HEK293T (cell line): ENCODE data around the gene PBX1.

Experiments used
- CTCF ChIA-PET: fragments of 350-600 bp; formaldehyde crosslinking; extraction: SDS; loops from one replicate; lab custom pipeline; 2021; ENCODE audit warnings: antibody characterized with exemption, inconsistent platforms; lab: Yijun Ruan, JAX
- POLR2A ChIA-PET: fragments of 350-600 bp; formaldehyde crosslinking; extraction: SDS; loops from one replicate; lab custom pipeline; 2020; ENCODE audit warnings: antibody characterized with exemption, inconsistent platforms; lab: Yijun Ruan, JAX
- DNase-seq: peaks from one replicate; pipeline ENCODE4 v3.0.0; 2012; ENCODE audit warnings: mixed read lengths; ENCODE audit errors: extremely low spot score
- ARNT ChIP-seq: fragments of 450-650 bp; IDR thresholded peaks from 2 replicates; pipeline ENCODE4 v1.6.1; 2017; ENCODE audit warnings: mild to moderate bottlenecking
- BHLHE40 ChIP-seq: fragments of 450-650 bp; IDR thresholded peaks from 2 replicates; pipeline ENCODE4 v1.6.1; 2016; ENCODE audit warnings: mild to moderate bottlenecking, moderate library complexity, borderline replicate concordance
- CTBP1 ChIP-seq: fragments of 450-650 bp; IDR thresholded peaks from 2 replicates; pipeline ENCODE4 v1.6.1; 2016; ENCODE audit warnings: borderline replicate concordance
- ELF4 ChIP-seq: fragments of 450-650 bp; IDR thresholded peaks from 2 replicates; pipeline ENCODE4 v1.6.1; 2017; ENCODE audit warnings: antibody characterized with exemption
- FOXA1 ChIP-seq: fragments of 450-650 bp; IDR thresholded peaks from 2 replicates; pipeline ENCODE4 v1.6.1; 2016; ENCODE audit warnings: mild to moderate bottlenecking
- FOXK2 ChIP-seq: fragments of 450-650 bp; IDR thresholded peaks from 2 replicates; pipeline ENCODE4 v1.6.1; 2016; ENCODE audit warnings: mild to moderate bottlenecking
- FOXM1 ChIP-seq: fragments of 450-650 bp; IDR thresholded peaks from 2 replicates; pipeline ENCODE4 v1.6.1; 2017; ENCODE audit warnings: mild to moderate bottlenecking, borderline replicate concordance
- HDGF ChIP-seq: fragments of 450-650 bp; IDR thresholded peaks from 2 replicates; pipeline ENCODE4 v1.6.1; 2017; ENCODE audit warnings: antibody characterized with exemption, borderline replicate concordance
- L3MBTL2 ChIP-seq: fragments of 450-650 bp; conservative IDR thresholded peaks from 2 replicates; pipeline ENCODE4 v1.6.1; 2016; ENCODE audit warnings: mild to moderate bottlenecking
- LEF1 ChIP-seq: fragments of 450-650 bp; IDR thresholded peaks from 2 replicates; pipeline ENCODE4 v1.6.1; 2017; ENCODE audit warnings: mild to moderate bottlenecking, borderline replicate concordance
- NFRKB ChIP-seq: fragments of 450-650 bp; IDR thresholded peaks from 2 replicates; pipeline ENCODE4 v1.6.1; 2016; ENCODE audit warnings: mild to moderate bottlenecking, moderate library complexity
- PKNOX1 ChIP-seq: fragments of 450-650 bp; IDR thresholded peaks from 2 replicates; pipeline ENCODE4 v1.6.1; 2016
- SP1 ChIP-seq: fragments of 450-650 bp; IDR thresholded peaks from 2 replicates; pipeline ENCODE4 v1.6.1; 2017
- SUZ12 ChIP-seq: fragments of 450-650 bp; IDR thresholded peaks from 2 replicates; pipeline ENCODE4 v1.6.1; 2016; ENCODE audit warnings: mild to moderate bottlenecking
- TARDBP ChIP-seq: fragments of 450-650 bp; IDR thresholded peaks from 2 replicates; pipeline ENCODE4 v1.6.1; 2016
- ZNF384 ChIP-seq: fragments of 450-650 bp; IDR thresholded peaks from 2 replicates; pipeline ENCODE4 v1.6.1; 2016

PBX1 gene

DNA sequence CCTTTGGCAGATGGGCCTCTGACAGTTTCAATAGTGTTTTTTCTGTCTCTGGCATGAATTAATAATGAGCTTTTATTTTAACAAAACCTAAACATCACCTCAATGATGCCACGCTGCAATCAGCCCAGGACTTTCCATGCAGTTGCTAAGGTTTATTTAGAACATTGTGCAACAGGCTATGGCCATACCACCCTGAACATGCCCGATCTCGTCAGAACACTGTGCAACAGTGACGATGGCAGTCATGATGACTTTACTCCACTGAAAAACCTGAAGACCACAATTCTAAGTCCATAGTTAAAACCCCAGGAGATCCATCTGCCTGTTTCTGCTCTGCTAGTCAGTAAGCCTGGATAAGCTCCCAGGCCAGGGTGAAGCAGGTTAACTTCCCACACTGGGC is 310.0 kb downstream of the PBX1 start:
- no peak for DNase-seq
- CTCF ChIA-PET = no interaction called here
- TF ChIP-seq NFRKB = no peak
- TF ChIP-seq HDGF = no peak
- TF ChIP-seq PKNOX1 = no peak
- POLR2A ChIA-PET = no interaction called here

GRCh38 chr1:164875518-164875917 is 316.5 kb downstream of the PBX1 start:
- CTCF ChIA-PET = no interaction called here
- TF ChIP-seq HDGF (no peak), ELF4 (no peak), LEF1 (no peak), BHLHE40 (no peak), TARDBP (no peak), FOXK2 (no peak), FOXA1 (no peak), ARNT (no peak), PKNOX1 (no peak), SP1 (no peak), L3MBTL2 (no peak), NFRKB (no peak), SUZ12 (no peak), CTBP1 (no peak), FOXM1 (no peak), ZNF384 (no peak)
- no peak for DNase-seq
- POLR2A ChIA-PET = no interaction called here

GRCh38 chr1:164876398-164877116 is 317.6 kb downstream of the PBX1 start:
- no peak for TF ChIP-seq BHLHE40
- TF ChIP-seq FOXA1 = no peak
- no peak for TF ChIP-seq ZNF384
- no peak for TF ChIP-seq ARNT
- TF ChIP-seq L3MBTL2 = no peak
- no peak for TF ChIP-seq ELF4
- no peak for TF ChIP-seq NFRKB
- TF ChIP-seq SP1 = no peak
- no peak for TF ChIP-seq FOXK2
- no peak for TF ChIP-seq LEF1
- TF ChIP-seq SUZ12 = no peak
- TF ChIP-seq PKNOX1 = no peak
- no peak for TF ChIP-seq CTBP1
- no peak for TF ChIP-seq HDGF
- TF ChIP-seq TARDBP = no peak
- no peak for TF ChIP-seq FOXM1
- ChIA-PET POLR2A (no interaction called here), CTCF (no interaction called here)
- DNase-seq = no peak

GRCh38 chr1:164880199-164880598 is 321.2 kb downstream of the PBX1 start:
- TF ChIP-seq FOXA1 (no peak), HDGF (no peak), FOXM1 (no peak), CTBP1 (no peak), ELF4 (no peak), SUZ12 (no peak), ARNT (no peak), NFRKB (no peak), ZNF384 (no peak), TARDBP (no peak), LEF1 (no peak), PKNOX1 (no peak), BHLHE40 (no peak), FOXK2 (no peak), SP1 (no peak), L3MBTL2 (no peak)
- ChIA-PET POLR2A (no interaction called here), CTCF (no interaction called here)
- DNase-seq = no peak

DNA sequence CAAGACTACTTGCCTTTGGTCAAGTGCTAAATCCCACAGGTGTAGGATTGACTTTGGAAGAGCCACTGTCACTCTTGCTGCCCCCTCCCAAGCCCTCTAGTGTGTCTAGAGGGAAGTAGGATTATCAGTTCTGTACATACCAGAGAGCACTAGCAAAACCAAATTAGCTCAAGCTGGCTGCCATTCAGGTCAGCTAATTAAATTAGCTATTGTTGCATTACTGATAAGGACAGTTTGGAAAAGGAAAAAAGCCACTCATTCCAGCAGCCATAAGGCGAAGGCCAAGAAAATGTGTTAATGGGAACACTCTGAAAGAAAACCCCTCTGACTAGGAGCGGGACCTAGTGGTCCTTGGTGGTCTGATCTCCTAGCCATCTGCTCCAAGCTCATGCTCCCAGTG is 321.7 kb downstream of the PBX1 start:
- no peak for DNase-seq
- CTCF ChIA-PET = no interaction called here
- no peak for TF ChIP-seq SP1
- TF ChIP-seq LEF1 = no peak
- no peak for TF ChIP-seq ZNF384
- no peak for TF ChIP-seq SUZ12
- TF ChIP-seq FOXM1 = no peak
- TF ChIP-seq L3MBTL2 = no peak
- TF ChIP-seq FOXK2 = no peak
- TF ChIP-seq FOXA1 = no peak
- no peak for TF ChIP-seq ELF4
- no peak for TF ChIP-seq TARDBP
- TF ChIP-seq BHLHE40 = no peak
- no peak for TF ChIP-seq PKNOX1
- no peak for TF ChIP-seq ARNT
- no peak for TF ChIP-seq NFRKB
- no peak for TF ChIP-seq HDGF
- TF ChIP-seq CTBP1 = no peak
- POLR2A ChIA-PET = no interaction called here

DNA sequence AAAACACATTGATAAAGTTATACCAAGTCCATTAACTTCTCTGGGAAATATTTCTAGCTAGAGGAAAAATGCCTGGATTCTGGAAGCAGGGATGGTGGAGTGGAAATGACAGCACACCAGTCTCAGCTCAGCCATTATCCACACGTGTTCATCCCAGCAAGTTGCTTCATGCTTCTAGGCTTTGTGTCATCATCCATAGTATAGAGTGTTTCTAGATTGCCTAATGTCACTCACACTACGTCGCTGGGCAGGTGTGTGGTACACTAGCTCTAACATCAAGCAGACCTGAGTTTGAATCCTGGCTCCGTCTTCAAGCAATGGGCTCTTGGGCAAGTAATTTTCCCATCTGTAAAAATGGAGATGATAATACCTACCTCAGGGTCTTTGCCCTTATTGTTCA is 326.3 kb downstream of the PBX1 start:
- DNase-seq = no peak
- TF ChIP-seq SP1 = no peak
- TF ChIP-seq TARDBP = no peak
- TF ChIP-seq ELF4 = no peak
- no peak for TF ChIP-seq FOXM1
- no peak for TF ChIP-seq LEF1
- no peak for TF ChIP-seq BHLHE40
- TF ChIP-seq HDGF = no peak
- TF ChIP-seq L3MBTL2 = no peak
- no peak for TF ChIP-seq NFRKB
- TF ChIP-seq CTBP1 = no peak
- TF ChIP-seq FOXA1 = no peak
- no peak for TF ChIP-seq ZNF384
- TF ChIP-seq PKNOX1 = no peak
- no peak for TF ChIP-seq ARNT
- POLR2A ChIA-PET = no interaction called here
- CTCF ChIA-PET = interaction anchor here (0.6 kb wide), 2 partner anchors 403 to 790 kb away, joined by 3 to 6 read pairs; no protein-coding TSS in a partner anchor
